HEK293 (cell line): ENCODE results near the gene SCIN.

Experiments used
- CTCF ChIA-PET: fragments of 350-600 bp; formaldehyde crosslinking; extraction: SDS; loops from one replicate; lab custom pipeline; 2021; ENCODE audit warnings: antibody characterized with exemption; lab: Yijun Ruan, JAX
- POLR2A ChIA-PET: fragments of 300-600 bp; formaldehyde crosslinking; extraction: SDS; loops from one replicate; lab custom pipeline; 2020; ENCODE audit warnings: antibody characterized with exemption, inconsistent platforms; lab: Yijun Ruan, JAX
- H3K27ac ChIP-seq: fragments of 200-500 bp; sonication (Bioruptor generic); 2 replicates; pipeline ENCODE4 v1.5.1; 2014; ENCODE audit warnings: low read depth, low read length, control low read depth, inconsistent platforms; ENCODE audit errors: extremely low read depth
- H3K36me3 ChIP-seq, 2 experiments: fragments of 200-500 bp in 1 of 2; sonication (Bioruptor generic) in 1 of 2; 1 replicate in 1 of 2; 2 replicates in 1 of 2; pipeline ENCODE4 v1.5.1; 2014 to 2017; ENCODE audit warnings: inconsistent platforms in 2 of 2, low read length in 2 of 2; ENCODE audit not compliant: control insufficient read depth in 2 of 2, insufficient read depth in 1 of 2
- H3K4me1 ChIP-seq: fragments of 200-500 bp; sonication (Bioruptor generic); 2 replicates; pipeline ENCODE4 v1.5.1; 2014; ENCODE audit warnings: mild to moderate bottlenecking, low read length, inconsistent platforms; ENCODE audit not compliant: control insufficient read depth, insufficient read depth
- H3K4me3 ChIP-seq: 2 replicates; pipeline ENCODE4 v1.5.1; 2011; ENCODE audit warnings: low read depth, mild to moderate bottlenecking, control low read depth, low read length, moderate library complexity
- H3K9me3 ChIP-seq: fragments of 200-500 bp; sonication (Bioruptor generic); 2 replicates; pipeline ENCODE4 v1.5.1; 2014; ENCODE audit warnings: low read depth, low read length, inconsistent platforms; ENCODE audit not compliant: control insufficient read depth, insufficient read depth
- EGR2 ChIP-seq: fragments of 450-650 bp; formaldehyde crosslinking; IDR thresholded peaks from 2 replicates; pipeline ENCODE4 v1.5.1; 2016; ENCODE audit warnings: low read depth, missing biosample characterization, missing genetic modification characterization
- GLI4 ChIP-seq: fragments of 450-650 bp; formaldehyde crosslinking; IDR thresholded peaks from 2 replicates; pipeline ENCODE4 v1.5.1; 2016; ENCODE audit warnings: missing biosample characterization, missing genetic modification characterization
- IKZF3 ChIP-seq: fragments of 450-650 bp; IDR thresholded peaks from 2 replicates; pipeline ENCODE4 v1.5.0; 2018; ENCODE audit warnings: missing biosample characterization, mild to moderate bottlenecking, missing genetic modification characterization, moderate library complexity
- KLF10 ChIP-seq: fragments of 450-650 bp; IDR thresholded peaks from 2 replicates; pipeline ENCODE4 v1.5.1; 2018; ENCODE audit warnings: missing biosample characterization, mild to moderate bottlenecking, missing genetic modification characterization
- PATZ1 ChIP-seq: fragments of 450-650 bp; formaldehyde crosslinking; IDR thresholded peaks from 2 replicates; pipeline ENCODE4 v1.5.1; 2016; ENCODE audit warnings: missing biosample characterization, missing genetic modification characterization
- PRDM4 ChIP-seq: fragments of 450-650 bp; formaldehyde crosslinking; IDR thresholded peaks from 2 replicates; pipeline ENCODE4 v1.5.1; 2017; ENCODE audit warnings: missing biosample characterization, missing genetic modification characterization
- ZBTB1 ChIP-seq: fragments of 450-650 bp; formaldehyde crosslinking; IDR thresholded peaks from 2 replicates; pipeline ENCODE4 v1.5.1; 2016; ENCODE audit warnings: missing biosample characterization, missing genetic modification characterization
- ZNF16 ChIP-seq: fragments of 450-650 bp; formaldehyde crosslinking; IDR thresholded peaks from 2 replicates; pipeline ENCODE4 v1.5.1; 2016; ENCODE audit warnings: low read depth, missing biosample characterization, missing genetic modification characterization
- ZNF26 ChIP-seq: fragments of 450-650 bp; formaldehyde crosslinking; IDR thresholded peaks from 2 replicates; pipeline ENCODE4 v1.5.1; 2016; ENCODE audit warnings: missing biosample characterization, missing genetic modification characterization
- ZNF280C ChIP-seq: fragments of 450-650 bp; formaldehyde crosslinking; IDR thresholded peaks from 2 replicates; pipeline ENCODE4 v1.5.1; 2016; ENCODE audit warnings: missing biosample characterization, missing genetic modification characterization
- ZNF302 ChIP-seq: fragments of 450-650 bp; formaldehyde crosslinking; IDR thresholded peaks from 2 replicates; pipeline ENCODE4 v1.5.1; 2016; ENCODE audit warnings: missing biosample characterization, missing genetic modification characterization, low read depth
- ZNF423 ChIP-seq: fragments of 450-650 bp; formaldehyde crosslinking; IDR thresholded peaks from 2 replicates; pipeline ENCODE4 v1.5.1; 2016; ENCODE audit warnings: missing biosample characterization, missing genetic modification characterization
- ZNF660 ChIP-seq: fragments of 450-650 bp; IDR thresholded peaks from 2 replicates; pipeline ENCODE4 v1.5.1; 2018; ENCODE audit warnings: missing biosample characterization, mild to moderate bottlenecking, missing genetic modification characterization
- ZNF677 ChIP-seq: fragments of 450-650 bp; IDR thresholded peaks from 2 replicates; pipeline ENCODE4 v1.5.0; 2018; ENCODE audit warnings: missing biosample characterization, mild to moderate bottlenecking, missing genetic modification characterization, moderate library complexity
- ZNF76 ChIP-seq: fragments of 450-650 bp; formaldehyde crosslinking; IDR thresholded peaks from 2 replicates; pipeline ENCODE4; 2016; ENCODE audit warnings: low read depth, missing biosample characterization, missing genetic modification characterization, borderline replicate concordance
- ZNF768 ChIP-seq: fragments of 450-650 bp; formaldehyde crosslinking; IDR thresholded peaks from 2 replicates; pipeline ENCODE4 v1.5.1; 2018; ENCODE audit warnings: missing biosample characterization, mild to moderate bottlenecking, missing genetic modification characterization
- ZNF777 ChIP-seq: fragments of 450-650 bp; formaldehyde crosslinking; IDR thresholded peaks from 2 replicates; pipeline ENCODE4 v1.5.1; 2017; ENCODE audit warnings: missing biosample characterization, missing genetic modification characterization, borderline replicate concordance
- TF ChIP-seq, protein P1 (sequence below): fragments of 450-650 bp; formaldehyde crosslinking; IDR thresholded peaks from 2 replicates; pipeline ENCODE4 v1.5.1; 2016; ENCODE audit warnings: missing biosample characterization, missing genetic modification characterization
- TF ChIP-seq, protein P2 (sequence below): fragments of 450-650 bp; formaldehyde crosslinking; IDR thresholded peaks from 2 replicates; pipeline ENCODE4 v1.5.0; 2017; ENCODE audit warnings: missing biosample characterization, missing genetic modification characterization, borderline replicate concordance

The SCIN gene

GRCh38 chr7:12581897-12582296 is 11.4 kb downstream of the SCIN start (continued):
- TF ChIP-seq, protein P1, sequence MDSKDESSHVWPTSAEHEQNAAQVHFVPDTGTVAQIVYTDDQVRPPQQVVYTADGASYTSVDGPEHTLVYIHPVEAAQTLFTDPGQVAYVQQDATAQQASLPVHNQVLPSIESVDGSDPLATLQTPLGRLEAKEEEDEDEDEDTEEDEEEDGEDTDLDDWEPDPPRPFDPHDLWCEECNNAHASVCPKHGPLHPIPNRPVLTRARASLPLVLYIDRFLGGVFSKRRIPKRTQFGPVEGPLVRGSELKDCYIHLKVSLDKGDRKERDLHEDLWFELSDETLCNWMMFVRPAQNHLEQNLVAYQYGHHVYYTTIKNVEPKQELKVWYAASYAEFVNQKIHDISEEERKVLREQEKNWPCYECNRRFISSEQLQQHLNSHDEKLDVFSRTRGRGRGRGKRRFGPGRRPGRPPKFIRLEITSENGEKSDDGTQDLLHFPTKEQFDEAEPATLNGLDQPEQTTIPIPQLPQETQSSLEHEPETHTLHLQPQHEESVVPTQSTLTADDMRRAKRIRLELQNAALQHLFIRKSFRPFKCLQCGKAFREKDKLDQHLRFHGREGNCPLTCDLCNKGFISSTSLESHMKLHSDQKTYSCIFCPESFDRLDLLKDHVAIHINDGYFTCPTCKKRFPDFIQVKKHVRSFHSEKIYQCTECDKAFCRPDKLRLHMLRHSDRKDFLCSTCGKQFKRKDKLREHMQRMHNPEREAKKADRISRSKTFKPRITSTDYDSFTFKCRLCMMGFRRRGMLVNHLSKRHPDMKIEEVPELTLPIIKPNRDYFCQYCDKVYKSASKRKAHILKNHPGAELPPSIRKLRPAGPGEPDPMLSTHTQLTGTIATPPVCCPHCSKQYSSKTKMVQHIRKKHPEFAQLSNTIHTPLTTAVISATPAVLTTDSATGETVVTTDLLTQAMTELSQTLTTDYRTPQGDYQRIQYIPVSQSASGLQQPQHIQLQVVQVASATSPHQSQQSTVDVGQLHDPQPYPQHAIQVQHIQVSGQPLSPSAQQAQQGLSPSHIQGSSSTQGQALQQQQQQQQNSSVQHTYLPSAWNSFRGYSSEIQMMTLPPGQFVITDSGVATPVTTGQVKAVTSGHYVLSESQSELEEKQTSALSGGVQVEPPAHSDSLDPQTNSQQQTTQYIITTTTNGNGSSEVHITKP = no peak
- TF ChIP-seq ZNF280C (no peak), EGR2 (tag by site-specific recombination) (no peak), ZBTB1 (tag by site-specific recombination) (no peak)

DNA sequence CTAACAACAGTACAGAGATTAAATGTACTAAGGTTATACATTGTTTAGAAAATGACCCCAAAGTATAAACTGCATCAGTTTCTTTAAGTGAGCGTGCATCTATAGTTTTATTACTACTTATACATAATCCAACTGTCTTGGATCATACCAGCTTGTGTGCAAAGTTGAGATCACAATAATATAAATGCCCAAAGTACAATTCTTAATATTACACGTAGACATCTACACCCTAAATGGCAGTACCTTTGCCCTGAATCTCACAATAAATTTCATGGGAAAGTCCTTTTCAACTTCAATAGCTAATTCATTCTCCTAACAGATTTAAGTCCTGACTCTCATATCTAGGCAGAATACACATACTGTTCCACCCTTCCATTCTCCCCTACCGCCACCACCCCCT is 11.8 kb downstream of the SCIN start:
- no peaks in the 10 kb centered on the region for H3K9me3 ChIP-seq
- no peaks in the 10 kb centered on the region for H3K36me3 ChIP-seq
- TF ChIP-seq PRDM4 (tag by site-specific recombination) (no peak), ZNF768 (tag by site-specific recombination) (no peak), ZNF302 (no peak), ZNF76 (tag by site-specific recombination) (no peak), GLI4 (no peak)
- TF ChIP-seq, protein P2, sequence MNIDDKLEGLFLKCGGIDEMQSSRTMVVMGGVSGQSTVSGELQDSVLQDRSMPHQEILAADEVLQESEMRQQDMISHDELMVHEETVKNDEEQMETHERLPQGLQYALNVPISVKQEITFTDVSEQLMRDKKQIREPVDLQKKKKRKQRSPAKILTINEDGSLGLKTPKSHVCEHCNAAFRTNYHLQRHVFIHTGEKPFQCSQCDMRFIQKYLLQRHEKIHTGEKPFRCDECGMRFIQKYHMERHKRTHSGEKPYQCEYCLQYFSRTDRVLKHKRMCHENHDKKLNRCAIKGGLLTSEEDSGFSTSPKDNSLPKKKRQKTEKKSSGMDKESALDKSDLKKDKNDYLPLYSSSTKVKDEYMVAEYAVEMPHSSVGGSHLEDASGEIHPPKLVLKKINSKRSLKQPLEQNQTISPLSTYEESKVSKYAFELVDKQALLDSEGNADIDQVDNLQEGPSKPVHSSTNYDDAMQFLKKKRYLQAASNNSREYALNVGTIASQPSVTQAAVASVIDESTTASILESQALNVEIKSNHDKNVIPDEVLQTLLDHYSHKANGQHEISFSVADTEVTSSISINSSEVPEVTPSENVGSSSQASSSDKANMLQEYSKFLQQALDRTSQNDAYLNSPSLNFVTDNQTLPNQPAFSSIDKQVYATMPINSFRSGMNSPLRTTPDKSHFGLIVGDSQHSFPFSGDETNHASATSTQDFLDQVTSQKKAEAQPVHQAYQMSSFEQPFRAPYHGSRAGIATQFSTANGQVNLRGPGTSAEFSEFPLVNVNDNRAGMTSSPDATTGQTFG (tag by site-specific recombination) = no peak
- H3K4me1 ChIP-seq = no peaks in the 10 kb centered on the region
- no peak overlapping the region for H3K4me3 ChIP-seq
- no peak overlapping the region for H3K27ac ChIP-seq
- ChIA-PET POLR2A (no interaction called here), CTCF (no interaction called here)

- Histone ChIP-seq H3K4me1 (no peaks in the 10 kb centered on the region), H3K4me3 (no peak overlapping the region), H3K36me3 (no peaks in the 10 kb centered on the region), H3K9me3 (no peaks in the 10 kb centered on the region), H3K27ac (no peak overlapping the region)
- POLR2A ChIA-PET = no interaction called here
- CTCF ChIA-PET = interaction anchor here (0.7 kb wide), 1 partner anchor 38 kb away, joined by 4 read pairs; no protein-coding TSS in a partner anchor
- TF ChIP-seq ZNF16 (tag by site-specific recombination) (no peak), ZNF26 (tag by site-specific recombination) (no peak), PATZ1 (tag by site-specific recombination) (no peak), ZNF777 (tag by site-specific recombination) (no peak), EGR2 (tag by site-specific recombination) (no peak), ZNF677 (tag by site-specific recombination) (no peak), KLF10 (tag by site-specific recombination) (no peak), ZNF423 (tag by site-specific recombination) (no peak), ZNF660 (tag by site-specific recombination) (no peak), IKZF3 (tag by site-specific recombination) (no peak)
Measured at GRCh38 chr7:12583176-12583575, 12.7 kb downstream of the SCIN start.
